ENCODE results near the gene FAM237B. TPM values are rescaled to one million over a fixed set of nuclear protein-coding genes. Genes with fewer than 3 reads are reported as not detected.

Gene FAM237B
- total RNA-seq, 1 experiment from 2014 or later: not detected

DNA sequence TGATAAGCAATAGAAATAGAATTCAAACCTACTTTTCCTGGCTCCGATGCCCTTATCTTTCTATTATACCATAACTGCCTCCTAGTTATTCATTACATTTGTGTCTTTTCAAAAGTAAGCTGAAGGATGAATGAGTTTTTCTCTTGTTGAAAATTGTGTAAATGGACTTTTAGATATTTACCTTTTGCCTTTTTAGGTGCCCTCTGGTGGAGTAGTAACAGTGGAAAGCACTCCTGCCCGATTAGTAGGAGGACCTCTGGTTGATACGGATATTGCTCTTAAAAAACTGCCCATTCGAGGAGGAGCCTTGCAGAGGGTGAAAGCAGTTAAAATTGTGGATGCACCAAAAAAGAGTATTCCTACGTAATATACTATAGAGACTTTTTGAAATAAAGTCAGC lies 11.2 kb downstream of the FAM237B start:
- Mint-ChIP-seq H3K4me1 (ENCODE audit: low read depth, unreplicated experiment) (no peaks in the 10 kb centered on the region), H3K27me3 (ENCODE audit: unreplicated experiment) (no peaks in the 10 kb centered on the region), H3K9me3 (ENCODE audit: low read depth, unreplicated experiment) (no peaks in the 10 kb centered on the region), H3K36me3 (ENCODE audit: insufficient read depth, unreplicated experiment) (no peaks in the 10 kb centered on the region), H3K27ac (ENCODE audit: unreplicated experiment) (no peak overlapping the region), H3K4me3 (ENCODE audit: low read depth, unreplicated experiment) (no peak overlapping the region)
- TF ChIP-seq, protein P1, sequence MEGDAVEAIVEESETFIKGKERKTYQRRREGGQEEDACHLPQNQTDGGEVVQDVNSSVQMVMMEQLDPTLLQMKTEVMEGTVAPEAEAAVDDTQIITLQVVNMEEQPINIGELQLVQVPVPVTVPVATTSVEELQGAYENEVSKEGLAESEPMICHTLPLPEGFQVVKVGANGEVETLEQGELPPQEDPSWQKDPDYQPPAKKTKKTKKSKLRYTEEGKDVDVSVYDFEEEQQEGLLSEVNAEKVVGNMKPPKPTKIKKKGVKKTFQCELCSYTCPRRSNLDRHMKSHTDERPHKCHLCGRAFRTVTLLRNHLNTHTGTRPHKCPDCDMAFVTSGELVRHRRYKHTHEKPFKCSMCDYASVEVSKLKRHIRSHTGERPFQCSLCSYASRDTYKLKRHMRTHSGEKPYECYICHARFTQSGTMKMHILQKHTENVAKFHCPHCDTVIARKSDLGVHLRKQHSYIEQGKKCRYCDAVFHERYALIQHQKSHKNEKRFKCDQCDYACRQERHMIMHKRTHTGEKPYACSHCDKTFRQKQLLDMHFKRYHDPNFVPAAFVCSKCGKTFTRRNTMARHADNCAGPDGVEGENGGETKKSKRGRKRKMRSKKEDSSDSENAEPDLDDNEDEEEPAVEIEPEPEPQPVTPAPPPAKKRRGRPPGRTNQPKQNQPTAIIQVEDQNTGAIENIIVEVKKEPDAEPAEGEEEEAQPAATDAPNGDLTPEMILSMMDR (IDR thresholded peaks at IDR 0.05; ENCODE audit: unreplicated experiment): no peak
- CTCF ChIA-PET: no interaction called here
- DNase-seq: no peak
- intact Hi-C loops (cut with micrococcal nuclease; ENCODE audit: unreplicated experiment): no loop called here
- BruUV-seq (replicated peaks): no TSS peak

DNA sequence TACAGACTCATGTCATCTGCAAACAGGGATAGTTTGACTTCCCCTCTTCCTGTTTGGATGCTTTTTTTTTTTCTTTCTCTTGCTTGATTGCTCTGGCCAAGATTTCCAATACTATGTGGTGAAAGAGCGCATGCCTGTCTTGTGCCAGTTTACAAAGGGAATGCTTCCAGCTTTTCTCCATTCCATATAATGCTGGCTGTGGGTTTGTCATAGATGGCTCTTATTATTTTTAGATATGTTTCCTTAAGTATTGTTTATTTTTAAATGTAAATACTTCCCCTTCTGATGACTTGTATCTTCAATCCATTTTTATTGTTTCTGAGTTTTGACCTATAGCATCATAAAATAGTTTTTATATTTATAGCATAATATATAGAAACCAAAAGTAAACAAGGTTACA lies 17.9 kb downstream of the FAM237B start:
- H3K27me3 Mint-ChIP-seq (ENCODE audit: unreplicated experiment): no peaks in the 10 kb centered on the region
- DNase-seq: no peak
- intact Hi-C loops (cut with micrococcal nuclease; ENCODE audit: unreplicated experiment): no loop called here
- CTCF ChIA-PET: no interaction called here
- H3K4me1 Mint-ChIP-seq (ENCODE audit: low read depth, unreplicated experiment): no peaks in the 10 kb centered on the region
- no peaks in the 10 kb centered on the region for H3K36me3 Mint-ChIP-seq (ENCODE audit: insufficient read depth, unreplicated experiment)
- no peak overlapping the region for H3K4me3 Mint-ChIP-seq (ENCODE audit: low read depth, unreplicated experiment)
- no TSS peak for BruUV-seq (replicated peaks)
- H3K9me3 Mint-ChIP-seq (ENCODE audit: low read depth, unreplicated experiment): no peaks in the 10 kb centered on the region
- no peak overlapping the region for H3K27ac Mint-ChIP-seq (ENCODE audit: unreplicated experiment)
- TF ChIP-seq, protein P1 (IDR thresholded peaks at IDR 0.05; ENCODE audit: unreplicated experiment): no peak

DNA sequence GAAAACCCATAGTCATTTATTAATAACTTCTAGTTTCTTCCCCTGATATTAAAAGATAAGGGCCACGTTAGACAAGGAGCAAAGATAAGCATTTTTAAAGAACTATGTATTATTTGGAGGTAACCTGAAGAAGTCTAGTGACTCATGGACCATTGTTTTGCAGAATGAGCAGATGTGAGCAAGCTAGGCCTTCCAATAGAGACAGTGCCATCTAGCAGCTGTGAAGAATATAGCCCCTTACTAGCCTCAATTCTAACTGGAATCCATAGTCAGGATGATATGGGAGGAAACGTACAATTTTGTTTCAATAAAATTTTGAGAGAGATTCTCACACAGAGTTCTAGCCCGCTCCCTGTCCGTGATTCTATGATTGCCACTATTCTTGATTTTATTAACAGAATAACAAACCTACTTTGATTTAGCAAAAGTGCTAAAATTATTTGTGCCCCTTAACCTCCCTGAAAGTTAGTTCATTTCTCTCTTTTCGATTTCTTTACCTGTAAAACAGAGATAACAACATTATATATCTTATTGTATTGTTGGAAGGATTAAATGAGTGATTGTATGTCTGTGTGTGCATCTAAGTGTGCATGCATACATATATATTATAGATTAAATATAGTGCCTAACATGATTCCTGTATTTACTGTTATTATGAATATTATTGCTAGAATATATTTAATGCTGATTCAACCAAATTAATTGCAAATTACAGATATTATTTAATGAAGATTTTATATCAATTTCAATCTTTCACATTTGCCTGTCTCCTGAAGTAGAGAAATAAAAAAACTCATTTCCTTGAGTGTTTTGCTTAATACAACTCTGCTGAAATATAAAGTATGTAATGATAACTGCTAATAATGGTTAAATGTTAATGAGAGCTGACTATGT lies 22.7 kb downstream of the FAM237B start:
- TF ChIP-seq, protein P1 (IDR thresholded peaks at IDR 0.05; ENCODE audit: unreplicated experiment): peak; percentile 35
- Mint-ChIP-seq H3K36me3 (ENCODE audit: insufficient read depth, unreplicated experiment) (no peaks in the 10 kb centered on the region), H3K9me3 (ENCODE audit: low read depth, unreplicated experiment) (no peaks in the 10 kb centered on the region), H3K4me3 (ENCODE audit: low read depth, unreplicated experiment) (no peak overlapping the region), H3K27ac (ENCODE audit: unreplicated experiment) (no peak overlapping the region), H3K27me3 (ENCODE audit: unreplicated experiment) (no peaks in the 10 kb centered on the region), H3K4me1 (ENCODE audit: low read depth, unreplicated experiment) (peaks cover 10% of the 10 kb centered on the region)
- intact Hi-C loops (cut with micrococcal nuclease; ENCODE audit: unreplicated experiment): no loop called here
- peak; percentile 10 for DNase-seq
- CTCF ChIA-PET: no interaction called here
- no TSS peak for BruUV-seq (replicated peaks)

DNA sequence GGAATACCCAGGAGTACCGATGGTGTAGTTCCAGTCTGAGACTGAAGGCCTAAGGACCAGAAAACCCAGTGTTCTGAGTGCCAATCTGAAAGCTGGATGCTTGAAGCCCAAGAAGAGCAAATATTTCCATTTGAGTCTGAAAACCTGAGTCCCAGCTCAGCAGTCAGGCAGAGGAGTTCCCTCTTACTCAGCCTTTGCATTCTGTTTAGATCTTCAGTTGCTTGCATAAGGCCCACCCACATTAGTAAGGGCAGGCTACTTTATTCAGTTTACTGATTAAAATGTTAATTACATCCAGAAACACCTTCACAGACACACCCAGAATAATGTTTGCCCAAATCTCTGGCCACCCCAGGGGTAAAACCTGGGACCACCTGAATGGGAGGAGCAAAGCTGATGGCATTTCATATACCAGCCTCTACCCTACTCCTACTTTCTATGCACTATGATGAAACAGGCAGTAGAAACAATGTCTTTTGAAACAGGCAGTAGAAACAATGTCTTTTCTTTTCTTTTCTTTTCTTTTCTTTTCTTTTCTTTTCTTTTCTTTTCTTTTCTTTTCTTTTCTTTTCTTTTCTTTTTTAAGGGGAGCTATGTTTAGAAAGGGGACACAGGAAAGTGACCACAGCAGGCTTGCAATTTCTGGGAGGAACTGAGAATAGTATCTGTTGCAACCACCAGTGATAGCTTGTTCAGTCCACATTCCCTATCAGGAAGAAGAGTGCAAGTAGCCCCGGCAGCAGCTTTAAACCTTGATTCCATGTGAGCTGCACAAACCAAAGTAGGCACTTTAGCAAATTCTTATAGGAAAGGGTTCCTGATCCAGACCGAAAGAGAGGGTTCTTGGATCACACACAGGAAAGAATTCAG lies 30.6 kb downstream of the FAM237B start:
- no peak overlapping the region for H3K4me3 Mint-ChIP-seq (ENCODE audit: low read depth, unreplicated experiment)
- no peak for DNase-seq
- H3K9me3 Mint-ChIP-seq (ENCODE audit: low read depth, unreplicated experiment): no peaks in the 10 kb centered on the region
- TF ChIP-seq, protein P1 (IDR thresholded peaks at IDR 0.05; ENCODE audit: unreplicated experiment): no peak
- H3K4me1 Mint-ChIP-seq (ENCODE audit: low read depth, unreplicated experiment): no peaks in the 10 kb centered on the region
- no peaks in the 10 kb centered on the region for H3K27me3 Mint-ChIP-seq (ENCODE audit: unreplicated experiment)
- no TSS peak for BruUV-seq (replicated peaks)
- no peak overlapping the region for H3K27ac Mint-ChIP-seq (ENCODE audit: unreplicated experiment)
- no peaks in the 10 kb centered on the region for H3K36me3 Mint-ChIP-seq (ENCODE audit: insufficient read depth, unreplicated experiment)
- intact Hi-C loops (cut with micrococcal nuclease; ENCODE audit: unreplicated experiment): no loop called here
- CTCF ChIA-PET: no interaction called here

All from Calu3 (cell line).